Body of pancreas (tissue), 4 donors: ENCODE data around the gene BCAP29.

Experiments
- POLR2A ChIP-seq, 3 donors: fragments of 450-650 bp; IDR thresholded peaks; one replicate each; pipeline ENCODE4 v1.6.1; 2016; ENCODE audit warnings: antibody characterized with exemption in 3 of 3, mild to moderate bottlenecking in 2 of 3
- TF ChIP-seq, protein P1 (sequence below), 7 experiments: fragments of 450-650 bp in 4 of 7; fragments of 200-600 bp in 3 of 7; sonication (generic) in 3 of 7; IDR thresholded peaks; one replicate each; pipeline ENCODE4 v1.5.1; 2016 to 2019; ENCODE audit warnings: antibody characterized with exemption in 7 of 7

DNA sequence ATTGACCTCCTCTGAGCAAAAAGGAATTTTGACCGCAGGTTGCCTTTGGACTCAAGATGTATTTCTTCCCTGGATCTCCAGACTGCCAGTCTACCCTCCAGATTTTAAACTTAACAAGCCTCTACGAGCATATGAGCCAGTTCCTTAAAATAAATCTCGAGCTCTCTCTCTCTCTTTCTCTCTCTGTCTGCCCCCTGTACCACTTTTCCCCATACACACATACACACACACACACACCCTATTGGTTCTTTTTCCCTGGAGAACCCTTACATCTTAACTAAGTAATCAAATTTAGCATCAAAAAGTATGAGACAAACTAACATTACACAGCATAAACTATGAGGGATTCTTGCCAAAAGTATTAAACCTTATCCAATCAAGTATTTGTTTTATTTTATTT is 11.4 kb downstream of the BCAP29 start:
- TF ChIP-seq, protein P1, sequence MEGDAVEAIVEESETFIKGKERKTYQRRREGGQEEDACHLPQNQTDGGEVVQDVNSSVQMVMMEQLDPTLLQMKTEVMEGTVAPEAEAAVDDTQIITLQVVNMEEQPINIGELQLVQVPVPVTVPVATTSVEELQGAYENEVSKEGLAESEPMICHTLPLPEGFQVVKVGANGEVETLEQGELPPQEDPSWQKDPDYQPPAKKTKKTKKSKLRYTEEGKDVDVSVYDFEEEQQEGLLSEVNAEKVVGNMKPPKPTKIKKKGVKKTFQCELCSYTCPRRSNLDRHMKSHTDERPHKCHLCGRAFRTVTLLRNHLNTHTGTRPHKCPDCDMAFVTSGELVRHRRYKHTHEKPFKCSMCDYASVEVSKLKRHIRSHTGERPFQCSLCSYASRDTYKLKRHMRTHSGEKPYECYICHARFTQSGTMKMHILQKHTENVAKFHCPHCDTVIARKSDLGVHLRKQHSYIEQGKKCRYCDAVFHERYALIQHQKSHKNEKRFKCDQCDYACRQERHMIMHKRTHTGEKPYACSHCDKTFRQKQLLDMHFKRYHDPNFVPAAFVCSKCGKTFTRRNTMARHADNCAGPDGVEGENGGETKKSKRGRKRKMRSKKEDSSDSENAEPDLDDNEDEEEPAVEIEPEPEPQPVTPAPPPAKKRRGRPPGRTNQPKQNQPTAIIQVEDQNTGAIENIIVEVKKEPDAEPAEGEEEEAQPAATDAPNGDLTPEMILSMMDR (IDR thresholded peaks at IDR 0.05) = no peak
- TF ChIP-seq POLR2A (IDR thresholded peaks at IDR 0.05) = no peak
